H1 (cell line): ENCODE measurements around the gene SLC6A18. TPM values are rescaled to one million over a fixed set of nuclear protein-coding genes. Genes with fewer than 3 reads are reported as not detected.

ENCODE experiments used
- CEBPB ChIP-seq: IDR thresholded peaks from 2 replicates; pipeline ENCODE4 v1.6.1; 2012; ENCODE audit warnings: low read depth, low read length
- GABPA ChIP-seq: IDR thresholded peaks from 2 replicates; pipeline ENCODE4 v1.6.1; 2011; ENCODE audit warnings: mild to moderate bottlenecking, low read length, moderate library complexity, borderline replicate concordance; ENCODE audit not compliant: insufficient read depth
- KDM4A ChIP-seq: IDR thresholded peaks from one replicate; pipeline ENCODE4 v1.7.1; 2012; ENCODE audit warnings: low read depth, mild to moderate bottlenecking, moderate library complexity, low read length, inconsistent platforms; ENCODE audit not compliant: severe bottlenecking
- NANOG ChIP-seq: IDR thresholded peaks from 2 replicates; pipeline ENCODE4 v1.6.1; 2011; ENCODE audit warnings: low read length, low read depth, mild to moderate bottlenecking, inconsistent platforms; ENCODE audit not compliant: insufficient read depth, poor library complexity, severe bottlenecking
- TAF1 ChIP-seq: IDR thresholded peaks from 2 replicates; pipeline ENCODE4 v1.6.1; 2011; ENCODE audit warnings: mild to moderate bottlenecking, low read depth, low read length
- ZNF274 ChIP-seq: IDR thresholded peaks from 2 replicates; pipeline ENCODE4 v1.7.0; 2012; ENCODE audit warnings: low read length, borderline replicate concordance; ENCODE audit errors: extremely low read depth
- polyA plus RNA-seq, 7 experiments: library from polyadenylated mRNA; depleted of rRNA in 3 of 7; stranded (reverse) in 5 of 7; unstranded in 2 of 7; fragments of >200 nt in 5 of 7; fragments of 200-250 nt in 2 of 7; gene quantifications; 1 replicate in 5 of 7; 2 replicates in 1 of 7; 4 replicates in 1 of 7; pipeline versions ENCODE4 v1.2.1 to v1.2.3, GENCODE V29; 2011 to 2013; ENCODE audit warnings: missing spikeins in 2 of 7, mixed read lengths in 2 of 7
- total RNA-seq: library from RNA; stranded (reverse); fragmentation: NEBNext Ultra II Directional; extraction: Animal tissue kit (Norgen Biotek cat#: 25700); gene quantifications from 2 replicates; pipeline ENCODE4 v1.2.1, GENCODE V29; 2021
- TF ChIP-seq, protein P1 (sequence below): fragments of 300-600 bp; sonication (generic); IDR thresholded peaks from 2 replicates; pipeline ENCODE4 v1.7.1; 2012; ENCODE audit warnings: low read length, moderate library complexity, mild to moderate bottlenecking, inconsistent platforms; ENCODE audit not compliant: insufficient replicate concordance
- TF ChIP-seq, protein P2 (sequence below): IDR thresholded peaks from 2 replicates; pipeline ENCODE4 v1.6.1; 2012; ENCODE audit warnings: low read length, inconsistent platforms

Gene SLC6A18
- total and polyA plus RNA-seq, 2 of the 8 experiments (the other 6 are each of a cell fraction or from before 2014, with no cell fraction given) = not detected

DNA sequence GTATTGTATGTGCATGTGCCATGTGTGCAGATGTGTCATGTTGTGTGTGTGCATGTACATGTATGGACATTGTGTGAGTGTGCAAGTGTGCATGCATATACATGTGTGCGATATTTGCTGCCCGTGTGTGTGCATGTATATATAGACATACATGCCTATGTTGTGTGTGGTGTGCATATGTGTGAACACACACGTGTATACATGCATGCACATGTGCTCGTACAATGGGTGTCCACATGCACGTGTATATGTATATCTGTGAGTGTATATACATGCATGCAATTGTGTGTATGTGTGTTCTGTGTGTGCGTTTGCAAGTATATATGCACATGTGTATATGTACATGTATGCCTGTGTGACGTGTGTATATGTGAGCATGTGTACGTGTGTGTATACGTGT lies 3.0 kb upstream of the SLC6A18 start (continued):
- TF ChIP-seq, protein P1, sequence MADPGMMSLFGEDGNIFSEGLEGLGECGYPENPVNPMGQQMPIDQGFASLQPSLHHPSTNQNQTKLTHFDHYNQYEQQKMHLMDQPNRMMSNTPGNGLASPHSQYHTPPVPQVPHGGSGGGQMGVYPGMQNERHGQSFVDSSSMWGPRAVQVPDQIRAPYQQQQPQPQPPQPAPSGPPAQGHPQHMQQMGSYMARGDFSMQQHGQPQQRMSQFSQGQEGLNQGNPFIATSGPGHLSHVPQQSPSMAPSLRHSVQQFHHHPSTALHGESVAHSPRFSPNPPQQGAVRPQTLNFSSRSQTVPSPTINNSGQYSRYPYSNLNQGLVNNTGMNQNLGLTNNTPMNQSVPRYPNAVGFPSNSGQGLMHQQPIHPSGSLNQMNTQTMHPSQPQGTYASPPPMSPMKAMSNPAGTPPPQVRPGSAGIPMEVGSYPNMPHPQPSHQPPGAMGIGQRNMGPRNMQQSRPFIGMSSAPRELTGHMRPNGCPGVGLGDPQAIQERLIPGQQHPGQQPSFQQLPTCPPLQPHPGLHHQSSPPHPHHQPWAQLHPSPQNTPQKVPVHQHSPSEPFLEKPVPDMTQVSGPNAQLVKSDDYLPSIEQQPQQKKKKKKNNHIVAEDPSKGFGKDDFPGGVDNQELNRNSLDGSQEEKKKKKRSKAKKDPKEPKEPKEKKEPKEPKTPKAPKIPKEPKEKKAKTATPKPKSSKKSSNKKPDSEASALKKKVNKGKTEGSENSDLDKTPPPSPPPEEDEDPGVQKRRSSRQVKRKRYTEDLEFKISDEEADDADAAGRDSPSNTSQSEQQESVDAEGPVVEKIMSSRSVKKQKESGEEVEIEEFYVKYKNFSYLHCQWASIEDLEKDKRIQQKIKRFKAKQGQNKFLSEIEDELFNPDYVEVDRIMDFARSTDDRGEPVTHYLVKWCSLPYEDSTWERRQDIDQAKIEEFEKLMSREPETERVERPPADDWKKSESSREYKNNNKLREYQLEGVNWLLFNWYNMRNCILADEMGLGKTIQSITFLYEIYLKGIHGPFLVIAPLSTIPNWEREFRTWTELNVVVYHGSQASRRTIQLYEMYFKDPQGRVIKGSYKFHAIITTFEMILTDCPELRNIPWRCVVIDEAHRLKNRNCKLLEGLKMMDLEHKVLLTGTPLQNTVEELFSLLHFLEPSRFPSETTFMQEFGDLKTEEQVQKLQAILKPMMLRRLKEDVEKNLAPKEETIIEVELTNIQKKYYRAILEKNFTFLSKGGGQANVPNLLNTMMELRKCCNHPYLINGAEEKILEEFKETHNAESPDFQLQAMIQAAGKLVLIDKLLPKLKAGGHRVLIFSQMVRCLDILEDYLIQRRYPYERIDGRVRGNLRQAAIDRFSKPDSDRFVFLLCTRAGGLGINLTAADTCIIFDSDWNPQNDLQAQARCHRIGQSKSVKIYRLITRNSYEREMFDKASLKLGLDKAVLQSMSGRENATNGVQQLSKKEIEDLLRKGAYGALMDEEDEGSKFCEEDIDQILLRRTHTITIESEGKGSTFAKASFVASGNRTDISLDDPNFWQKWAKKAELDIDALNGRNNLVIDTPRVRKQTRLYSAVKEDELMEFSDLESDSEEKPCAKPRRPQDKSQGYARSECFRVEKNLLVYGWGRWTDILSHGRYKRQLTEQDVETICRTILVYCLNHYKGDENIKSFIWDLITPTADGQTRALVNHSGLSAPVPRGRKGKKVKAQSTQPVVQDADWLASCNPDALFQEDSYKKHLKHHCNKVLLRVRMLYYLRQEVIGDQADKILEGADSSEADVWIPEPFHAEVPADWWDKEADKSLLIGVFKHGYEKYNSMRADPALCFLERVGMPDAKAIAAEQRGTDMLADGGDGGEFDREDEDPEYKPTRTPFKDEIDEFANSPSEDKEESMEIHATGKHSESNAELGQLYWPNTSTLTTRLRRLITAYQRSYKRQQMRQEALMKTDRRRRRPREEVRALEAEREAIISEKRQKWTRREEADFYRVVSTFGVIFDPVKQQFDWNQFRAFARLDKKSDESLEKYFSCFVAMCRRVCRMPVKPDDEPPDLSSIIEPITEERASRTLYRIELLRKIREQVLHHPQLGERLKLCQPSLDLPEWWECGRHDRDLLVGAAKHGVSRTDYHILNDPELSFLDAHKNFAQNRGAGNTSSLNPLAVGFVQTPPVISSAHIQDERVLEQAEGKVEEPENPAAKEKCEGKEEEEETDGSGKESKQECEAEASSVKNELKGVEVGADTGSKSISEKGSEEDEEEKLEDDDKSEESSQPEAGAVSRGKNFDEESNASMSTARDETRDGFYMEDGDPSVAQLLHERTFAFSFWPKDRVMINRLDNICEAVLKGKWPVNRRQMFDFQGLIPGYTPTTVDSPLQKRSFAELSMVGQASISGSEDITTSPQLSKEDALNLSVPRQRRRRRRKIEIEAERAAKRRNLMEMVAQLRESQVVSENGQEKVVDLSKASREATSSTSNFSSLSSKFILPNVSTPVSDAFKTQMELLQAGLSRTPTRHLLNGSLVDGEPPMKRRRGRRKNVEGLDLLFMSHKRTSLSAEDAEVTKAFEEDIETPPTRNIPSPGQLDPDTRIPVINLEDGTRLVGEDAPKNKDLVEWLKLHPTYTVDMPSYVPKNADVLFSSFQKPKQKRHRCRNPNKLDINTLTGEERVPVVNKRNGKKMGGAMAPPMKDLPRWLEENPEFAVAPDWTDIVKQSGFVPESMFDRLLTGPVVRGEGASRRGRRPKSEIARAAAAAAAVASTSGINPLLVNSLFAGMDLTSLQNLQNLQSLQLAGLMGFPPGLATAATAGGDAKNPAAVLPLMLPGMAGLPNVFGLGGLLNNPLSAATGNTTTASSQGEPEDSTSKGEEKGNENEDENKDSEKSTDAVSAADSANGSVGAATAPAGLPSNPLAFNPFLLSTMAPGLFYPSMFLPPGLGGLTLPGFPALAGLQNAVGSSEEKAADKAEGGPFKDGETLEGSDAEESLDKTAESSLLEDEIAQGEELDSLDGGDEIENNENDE = no peak
- TF ChIP-seq NANOG = no peak
- no peak for TF ChIP-seq TAF1
- TF ChIP-seq GABPA = no peak
- TF ChIP-seq KDM4A = no peak
- TF ChIP-seq ZNF274 = no peak
- TF ChIP-seq, protein P2, sequence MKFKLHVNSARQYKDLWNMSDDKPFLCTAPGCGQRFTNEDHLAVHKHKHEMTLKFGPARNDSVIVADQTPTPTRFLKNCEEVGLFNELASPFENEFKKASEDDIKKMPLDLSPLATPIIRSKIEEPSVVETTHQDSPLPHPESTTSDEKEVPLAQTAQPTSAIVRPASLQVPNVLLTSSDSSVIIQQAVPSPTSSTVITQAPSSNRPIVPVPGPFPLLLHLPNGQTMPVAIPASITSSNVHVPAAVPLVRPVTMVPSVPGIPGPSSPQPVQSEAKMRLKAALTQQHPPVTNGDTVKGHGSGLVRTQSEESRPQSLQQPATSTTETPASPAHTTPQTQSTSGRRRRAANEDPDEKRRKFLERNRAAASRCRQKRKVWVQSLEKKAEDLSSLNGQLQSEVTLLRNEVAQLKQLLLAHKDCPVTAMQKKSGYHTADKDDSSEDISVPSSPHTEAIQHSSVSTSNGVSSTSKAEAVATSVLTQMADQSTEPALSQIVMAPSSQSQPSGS = no peak
- no peak for TF ChIP-seq CEBPB
